ENCODE results near the gene ATOSA.

Gene ATOSA

DNA sequence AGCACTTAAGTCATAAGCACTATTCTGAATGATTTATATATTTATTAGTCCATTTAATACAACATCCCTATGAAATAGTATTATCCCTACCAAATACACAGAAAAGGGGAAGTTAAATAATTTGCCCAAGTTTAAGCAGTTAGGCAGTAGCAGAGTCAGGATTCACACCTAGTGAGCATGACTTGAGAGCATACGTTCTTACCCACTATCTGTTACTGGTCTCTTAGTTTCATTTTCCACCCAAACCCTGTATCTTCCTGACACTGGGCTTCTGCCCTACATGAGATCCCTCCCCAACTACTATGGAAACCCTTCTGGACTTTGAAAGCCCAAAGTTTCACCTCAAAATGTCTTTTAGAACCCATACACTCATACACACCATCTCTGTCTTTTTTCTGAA, 4.4 kb upstream of the ATOSA start:
- no peak for DNase-seq (ENCODE audit: low spot score)

DNA sequence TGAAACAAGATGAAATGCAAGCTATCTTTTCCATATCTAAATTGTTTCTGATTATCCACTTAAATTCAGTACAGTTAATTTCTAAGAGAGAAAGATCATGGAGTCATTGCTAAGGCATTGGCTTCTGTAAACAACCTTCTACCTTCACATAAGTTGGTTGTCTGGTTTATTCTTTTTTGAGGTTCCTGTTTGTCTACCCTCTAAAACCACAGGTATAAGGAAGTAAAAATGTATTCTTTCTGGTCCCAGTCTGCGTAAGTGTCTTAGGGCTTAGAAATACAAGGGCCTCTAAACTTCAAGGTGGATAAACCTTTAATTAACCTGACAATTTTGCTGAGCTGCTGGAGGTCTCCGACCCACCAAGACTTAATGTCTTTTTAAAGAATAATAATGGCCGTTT, 3.6 kb upstream of the ATOSA start:
- DNase-seq (ENCODE audit: low spot score): no peak

DNA sequence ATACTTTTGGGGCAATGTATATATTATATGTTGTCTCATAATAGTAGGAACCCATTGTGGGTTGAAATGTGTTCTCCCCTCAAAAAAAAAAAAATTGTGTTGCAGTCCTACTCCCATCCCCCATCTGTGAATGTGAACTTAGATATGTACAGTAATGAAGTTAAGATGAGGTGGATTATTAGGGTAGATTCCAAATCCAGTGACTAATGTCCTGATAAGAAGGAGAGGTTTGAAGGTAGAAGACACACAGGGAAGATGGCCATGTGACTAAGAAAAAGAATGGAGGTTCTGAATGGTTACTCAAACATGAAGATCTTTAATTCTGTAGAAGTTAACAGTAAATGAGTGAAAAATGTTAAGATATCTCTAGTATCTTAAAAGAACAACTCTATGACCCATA, 3.0 kb upstream of the ATOSA start:
- no peak for DNase-seq (ENCODE audit: low spot score)

DNA sequence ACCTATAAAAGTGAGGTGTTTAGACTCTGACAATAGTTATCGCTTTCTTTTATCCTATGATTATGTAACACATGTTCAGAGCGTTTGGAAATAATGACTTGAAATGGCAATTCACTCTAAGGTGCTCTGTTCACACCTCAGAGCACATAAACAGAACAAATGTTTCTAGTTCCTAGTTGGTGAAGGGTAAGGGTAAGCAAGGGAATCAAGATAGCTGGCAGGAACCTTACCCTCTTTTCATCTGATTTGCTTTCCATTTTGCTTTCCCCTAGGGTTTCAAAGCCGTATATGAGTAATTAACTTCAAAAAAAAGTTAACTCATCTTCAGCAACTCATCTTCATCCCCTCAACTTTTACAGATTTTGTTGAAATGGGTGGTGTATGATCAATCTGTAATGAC, 2.3 kb upstream of the ATOSA start:
- DNase-seq (ENCODE audit: low spot score): no peak

DNA sequence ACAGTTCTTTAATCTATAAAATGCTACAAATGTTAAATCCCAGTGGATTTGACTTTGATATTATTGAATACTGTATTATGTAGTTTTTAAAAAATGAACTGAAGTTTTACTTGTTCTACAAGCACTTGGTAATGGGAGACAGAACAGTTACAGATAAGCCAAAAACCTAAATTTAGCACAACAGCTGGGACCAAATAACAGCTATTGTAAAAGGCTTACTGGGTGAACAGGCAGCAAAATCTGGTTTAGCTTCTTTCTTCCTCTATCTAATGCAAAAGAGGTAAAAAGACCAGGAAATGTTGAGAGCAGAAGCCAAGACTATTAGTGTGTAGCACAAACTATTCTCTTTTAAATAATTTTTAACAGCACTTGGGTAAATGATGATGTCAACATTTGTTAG, 1.6 kb upstream of the ATOSA start:
- DNase-seq (ENCODE audit: low spot score): no peak

DNA sequence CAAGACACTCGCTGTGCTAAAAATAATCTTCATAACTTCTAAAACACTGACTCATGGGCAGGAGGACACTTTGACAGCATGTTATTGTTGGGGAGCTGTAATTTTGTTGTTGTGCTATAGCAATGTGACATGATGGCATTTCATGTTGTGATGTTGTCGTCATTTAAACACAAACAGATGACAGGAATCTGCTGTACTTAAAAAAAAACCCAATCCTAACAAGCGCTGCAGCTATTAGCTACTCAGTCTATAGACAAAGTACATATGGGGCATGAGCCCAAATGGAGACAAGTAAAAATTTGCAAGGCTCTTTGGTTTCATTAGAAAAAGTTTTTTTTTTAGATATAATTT, 828 bp upstream of the ATOSA start:
- DNase-seq (ENCODE audit: low spot score): peak; percentile 13

DNA sequence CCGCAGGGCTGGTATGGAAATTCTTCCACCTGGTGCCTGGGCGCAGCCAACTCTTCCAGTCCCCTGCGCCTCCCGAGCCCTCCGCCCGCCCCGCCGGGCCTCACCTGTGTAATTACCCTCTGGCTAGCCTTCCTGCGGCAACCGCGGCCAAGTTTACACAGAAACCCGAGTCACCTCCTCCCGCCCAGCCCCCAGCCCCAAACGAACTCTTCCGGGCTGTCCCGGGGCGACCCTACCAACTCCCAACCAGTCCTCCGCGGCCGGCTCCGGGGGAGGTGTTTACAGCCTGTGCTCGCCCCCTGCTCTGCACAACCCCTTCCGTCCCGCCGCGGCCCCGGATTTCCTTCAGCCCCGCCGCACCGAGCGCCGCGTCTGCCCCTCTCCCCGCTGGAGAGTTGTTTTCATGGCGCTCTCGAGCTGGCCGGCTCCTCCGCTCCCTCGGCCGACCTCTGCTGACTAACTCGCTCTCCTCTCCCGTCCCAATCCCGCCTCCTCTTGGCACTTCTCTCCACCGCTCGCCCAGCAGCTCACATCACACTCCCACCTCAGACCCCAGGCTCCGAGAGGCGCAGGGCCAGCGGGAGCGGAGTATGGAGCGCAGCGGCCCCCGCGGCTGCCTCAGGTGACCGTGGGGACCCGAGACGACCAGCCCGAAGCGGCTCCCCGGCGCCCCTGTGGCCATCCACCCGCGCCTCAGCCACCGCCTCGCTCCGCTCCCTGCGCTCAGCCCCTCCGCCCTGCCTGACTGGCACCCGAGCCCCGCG, 538 bp downstream of the ATOSA start:
- peak; percentile 64 for DNase-seq (ENCODE audit: low spot score)

DNA sequence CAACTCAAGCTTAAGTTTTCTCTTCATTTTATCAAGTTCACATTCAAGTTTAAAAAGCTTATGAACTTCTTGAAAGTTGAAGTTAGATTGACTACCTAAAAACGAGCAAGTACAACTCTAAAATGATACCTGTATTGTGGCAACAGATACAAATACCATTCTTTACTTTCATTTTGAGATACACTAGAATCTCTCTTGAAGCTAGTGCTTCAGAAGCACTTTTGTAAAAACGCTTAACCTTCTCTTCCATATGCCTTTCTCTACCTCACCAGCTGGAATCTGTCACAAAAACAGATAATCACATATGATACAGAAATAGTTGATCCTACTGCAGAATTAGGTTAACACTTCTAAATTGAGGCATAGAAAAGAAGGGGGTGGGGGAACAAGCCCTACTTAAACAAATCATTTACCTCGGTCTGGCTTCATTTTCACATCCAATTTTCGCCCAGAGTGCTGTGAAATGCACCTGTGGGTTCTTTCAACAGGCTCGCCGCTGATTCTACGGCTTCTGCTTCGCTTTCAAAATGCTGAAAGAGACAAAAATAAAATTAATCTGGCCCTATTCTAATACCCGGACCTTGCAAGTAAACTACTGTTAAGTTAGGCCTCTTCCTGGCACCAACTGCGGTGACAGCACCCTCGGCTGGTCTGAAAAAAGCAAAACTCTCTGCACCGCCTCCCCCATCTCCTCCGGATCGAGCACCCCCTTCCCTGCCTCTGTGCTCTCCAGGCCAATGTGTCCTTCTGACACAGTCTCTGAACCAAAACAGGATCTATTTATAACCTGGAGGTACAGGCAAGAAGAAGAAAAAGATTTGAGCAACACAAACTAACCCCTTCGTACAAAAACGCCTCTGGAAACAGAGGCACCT, 1.4 kb downstream of the ATOSA start:
- peak; percentile 81 for DNase-seq (ENCODE audit: low spot score)

DNA sequence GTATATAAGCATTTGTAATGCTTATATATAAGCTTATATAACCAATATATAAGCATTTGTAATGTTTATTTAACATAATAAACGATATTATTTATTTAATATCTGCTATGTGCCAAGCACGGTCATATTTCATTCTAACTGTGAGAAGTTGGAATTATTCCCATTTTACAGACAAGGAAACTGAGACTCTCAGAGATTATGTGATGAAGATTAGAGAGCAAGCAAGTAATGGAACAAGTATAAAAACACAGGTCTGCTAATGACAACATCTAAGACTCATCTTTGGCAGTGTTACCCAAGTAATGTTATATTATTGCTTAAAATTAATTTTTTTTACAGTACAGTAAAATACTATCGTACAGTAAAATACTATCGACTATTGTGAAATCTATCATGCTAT, 4.4 kb downstream of the ATOSA start:
- no peak for DNase-seq (ENCODE audit: low spot score)

DNA sequence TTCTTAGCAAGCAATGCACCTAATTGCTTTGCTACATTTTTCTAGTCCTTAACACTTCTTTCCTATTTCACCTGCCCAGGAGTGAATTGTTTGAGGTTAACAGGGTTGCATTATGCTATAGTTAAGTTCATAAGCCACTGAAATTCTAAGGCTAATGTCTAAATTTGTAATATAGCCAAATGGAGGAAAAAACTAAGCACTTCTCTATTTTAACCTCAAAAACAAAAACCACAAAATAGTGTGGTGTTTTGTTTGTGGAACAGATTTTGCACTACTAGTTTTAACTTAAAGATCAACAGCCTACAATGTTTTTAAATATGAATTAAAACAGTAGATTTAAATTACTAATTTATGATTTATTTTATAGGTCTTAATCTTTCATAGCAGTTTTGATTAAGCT, 5.5 kb downstream of the ATOSA start:
- DNase-seq (ENCODE audit: low spot score): no peak

DNA sequence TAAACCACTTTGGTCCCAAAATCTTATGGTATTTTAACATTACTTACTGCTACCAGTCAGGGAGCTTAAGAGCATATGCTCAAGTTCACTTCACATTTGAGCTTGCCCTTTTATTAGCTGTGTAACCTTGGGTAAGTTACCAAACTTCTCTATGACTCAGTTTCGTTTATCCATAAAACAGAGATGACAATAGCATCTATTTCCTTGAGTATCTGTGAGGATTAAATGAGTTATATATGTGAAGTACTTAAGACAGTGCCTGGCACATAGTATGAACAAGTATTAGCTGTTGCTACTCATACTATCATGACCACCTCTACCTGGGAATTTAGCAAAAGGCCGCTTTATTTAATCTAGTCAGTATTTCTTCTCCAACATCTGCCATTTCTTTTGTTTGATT, 5.9 kb downstream of the ATOSA start:
- DNase-seq (ENCODE audit: low spot score): no peak

DNA sequence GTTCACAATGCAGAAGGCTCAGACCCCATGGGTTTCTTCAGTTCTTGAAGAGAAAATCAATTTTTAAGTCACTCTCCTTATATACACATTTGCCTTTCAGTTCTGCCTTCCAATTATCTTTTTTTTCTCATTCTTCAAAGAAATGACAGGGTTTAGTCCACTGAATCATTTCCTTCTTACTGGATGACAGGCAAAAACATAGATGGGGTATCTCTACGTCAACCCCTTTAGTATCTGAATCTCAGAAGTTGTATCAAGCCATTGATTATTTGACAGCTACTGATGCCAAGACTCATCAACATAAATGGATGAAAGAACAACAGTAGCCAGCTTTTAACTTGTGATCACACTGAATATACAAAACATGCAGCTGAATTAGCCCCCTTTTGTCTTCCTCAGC, 6.5 kb downstream of the ATOSA start:
- no peak for DNase-seq (ENCODE audit: low spot score)

DNA sequence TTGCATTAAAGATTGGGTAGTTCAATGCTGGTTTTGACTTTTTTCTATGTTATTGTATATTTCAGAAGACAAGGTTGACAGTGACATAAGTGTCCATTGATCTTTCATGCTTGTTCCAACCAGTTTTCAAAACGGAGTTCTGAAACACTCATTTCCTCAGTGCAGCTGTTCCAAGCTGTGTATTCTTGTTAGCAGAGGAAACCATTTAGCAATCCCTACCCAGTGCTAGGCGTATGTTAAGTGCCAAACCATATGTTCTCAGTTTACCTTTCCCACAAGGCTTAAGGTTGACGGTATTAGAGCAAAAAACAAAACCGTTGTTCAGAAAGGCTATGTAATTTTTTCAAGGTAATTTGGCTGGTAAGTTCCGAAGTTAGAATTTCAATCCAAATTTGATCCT, 9.1 kb downstream of the ATOSA start:
- DNase-seq (ENCODE audit: low spot score): no peak

DNA sequence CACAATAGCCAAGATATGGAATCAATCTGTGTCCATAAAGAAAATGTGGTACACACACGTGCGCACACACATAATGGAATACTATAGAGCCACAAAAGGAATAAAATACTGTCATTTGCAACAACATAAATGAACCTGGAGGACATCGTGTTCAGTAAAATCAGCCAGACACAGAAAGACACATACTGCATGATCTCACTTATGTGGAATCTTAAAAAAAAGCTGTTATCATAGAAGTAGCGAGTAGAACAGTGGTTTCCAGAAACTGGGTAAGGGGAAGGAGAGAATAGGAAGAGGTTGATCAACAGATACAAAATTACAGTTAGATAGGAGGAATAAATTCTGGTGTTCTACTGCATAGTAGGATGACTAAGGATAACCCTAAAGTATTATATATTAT, 11.1 kb downstream of the ATOSA start:
- DNase-seq (ENCODE audit: low spot score): no peak

DNA sequence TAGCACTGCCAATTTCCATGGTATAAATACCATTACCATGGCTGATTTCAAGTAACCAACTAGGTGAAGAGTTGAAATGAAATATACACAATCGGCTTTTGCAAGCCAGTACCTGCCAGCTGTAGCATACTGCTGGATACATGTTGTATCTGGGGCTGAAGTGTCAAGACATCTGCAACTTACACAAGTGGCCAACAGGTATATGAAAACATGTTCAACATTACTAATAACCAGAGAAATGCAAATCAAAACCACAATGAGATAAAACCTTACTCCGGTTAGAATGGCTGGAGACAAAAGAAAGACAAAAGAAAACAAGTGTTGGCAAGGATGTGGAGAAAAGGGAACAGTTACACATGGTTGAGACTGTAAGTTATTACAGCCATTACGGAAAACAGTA, 11.6 kb downstream of the ATOSA start:
- no peak for DNase-seq (ENCODE audit: low spot score)

DNA sequence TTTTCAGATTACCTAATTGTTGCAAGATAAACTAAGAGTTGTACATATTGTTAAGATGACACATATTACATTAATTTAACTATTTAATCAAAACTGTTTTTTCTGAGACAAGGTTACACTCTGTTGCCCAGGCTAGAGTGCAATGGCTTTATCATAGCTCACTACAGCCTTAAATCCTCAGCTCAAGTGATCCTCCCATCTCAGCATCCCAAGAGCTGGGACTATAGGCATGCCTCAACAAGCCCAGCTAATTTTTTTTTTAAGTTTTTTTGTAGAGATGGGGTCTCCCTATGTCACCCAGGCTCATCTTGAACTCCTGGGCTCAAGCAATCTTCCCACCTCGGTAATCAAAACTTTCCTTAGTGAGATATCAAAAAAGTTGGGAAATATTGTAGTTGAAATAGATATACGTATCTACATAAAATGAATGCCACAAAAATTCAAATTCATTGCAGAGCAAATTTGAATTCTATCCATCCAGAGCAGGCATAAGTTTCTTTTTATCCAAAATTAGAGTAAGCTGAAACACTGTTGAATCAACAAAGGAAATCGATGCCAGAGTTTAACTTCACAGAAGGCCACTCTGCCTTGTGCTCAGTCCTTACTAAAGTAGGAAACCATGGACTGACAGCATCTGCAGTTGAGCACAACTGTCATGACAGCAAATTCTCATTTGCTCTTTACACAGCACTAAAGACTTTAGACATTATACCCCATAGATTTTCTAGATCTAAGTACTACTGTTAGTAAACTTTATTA, 15.5 kb downstream of the ATOSA start:
- DNase-seq (ENCODE audit: low spot score): no peak

DNA sequence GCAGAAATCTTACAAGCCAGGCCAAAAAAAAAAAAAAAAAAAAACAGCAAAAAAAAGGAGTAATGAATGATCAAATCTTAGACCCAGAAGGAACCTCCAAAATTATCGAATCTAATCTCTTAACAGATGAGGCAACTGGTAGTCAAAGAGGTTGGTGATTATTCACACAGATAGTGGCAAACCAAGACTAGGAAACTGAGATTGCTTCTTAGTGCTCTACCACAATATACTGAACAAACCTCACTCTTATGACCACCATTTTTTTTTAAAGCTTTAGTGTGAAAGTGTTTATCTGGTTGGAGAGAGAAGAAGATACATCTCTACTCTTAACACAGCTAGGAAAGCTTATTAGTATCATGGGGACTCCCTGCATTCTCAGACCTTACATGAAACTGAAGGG, 17.3 kb downstream of the ATOSA start:
- no peak for DNase-seq (ENCODE audit: low spot score)

DNA sequence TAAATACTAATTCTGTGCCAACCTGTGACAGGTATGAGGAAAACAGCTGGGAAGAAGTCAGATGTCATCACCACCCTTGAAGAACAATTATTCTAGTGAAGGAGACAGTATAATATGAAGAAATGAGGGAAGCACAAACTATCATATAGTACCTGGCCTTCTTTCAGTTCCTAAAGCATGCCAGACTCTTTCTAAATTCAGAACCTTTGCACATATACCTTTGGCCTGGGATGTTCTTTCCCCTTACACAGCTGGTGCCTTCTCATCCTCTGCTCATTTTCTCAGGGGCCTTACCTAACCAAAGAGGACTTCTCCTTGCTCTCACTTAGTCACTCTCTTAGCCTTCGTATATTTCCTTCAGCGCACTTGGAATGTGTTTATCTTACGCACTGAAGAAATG, 19.0 kb downstream of the ATOSA start:
- no peak for DNase-seq (ENCODE audit: low spot score)

DNA sequence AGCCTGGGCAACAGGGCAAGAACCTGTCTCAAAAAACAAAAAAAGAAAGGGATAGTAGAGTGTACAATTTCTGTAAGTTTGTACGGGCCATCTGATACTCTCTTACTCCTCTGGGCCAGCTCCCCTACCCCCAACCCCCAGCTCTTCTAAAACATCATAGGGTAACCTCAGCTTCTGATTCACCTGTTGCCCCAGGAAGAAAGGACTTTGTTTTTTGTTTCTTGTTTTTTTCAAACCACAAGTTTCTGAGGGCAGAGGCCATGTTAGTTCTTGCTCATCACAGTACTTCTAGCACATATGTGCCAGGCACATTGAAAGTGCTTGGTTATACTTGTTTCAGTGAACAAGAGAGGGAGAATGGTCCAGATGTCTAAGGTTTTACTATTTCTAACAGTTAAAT, 20.2 kb downstream of the ATOSA start:
- DNase-seq (ENCODE audit: low spot score): no peak

DNA sequence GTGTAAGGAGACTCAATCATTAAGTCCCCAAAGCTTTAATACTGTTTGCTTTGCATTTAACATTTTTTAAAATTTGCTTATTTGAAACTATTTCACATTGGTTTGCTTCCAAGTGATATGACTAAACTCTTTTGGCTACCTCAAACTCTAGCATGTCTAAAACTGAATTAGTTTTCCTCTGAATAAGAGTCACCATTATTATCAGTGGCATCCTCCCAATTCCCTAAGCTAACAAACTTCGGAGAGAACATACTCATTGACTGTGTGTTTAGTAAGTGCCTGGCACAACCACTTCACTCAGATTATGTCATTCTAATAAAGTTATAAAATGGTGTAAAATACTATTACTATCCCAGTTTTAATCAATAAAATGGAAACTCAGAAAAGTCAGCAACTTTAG, 21.9 kb downstream of the ATOSA start:
- peak; percentile 26 for DNase-seq (ENCODE audit: low spot score)

DNA sequence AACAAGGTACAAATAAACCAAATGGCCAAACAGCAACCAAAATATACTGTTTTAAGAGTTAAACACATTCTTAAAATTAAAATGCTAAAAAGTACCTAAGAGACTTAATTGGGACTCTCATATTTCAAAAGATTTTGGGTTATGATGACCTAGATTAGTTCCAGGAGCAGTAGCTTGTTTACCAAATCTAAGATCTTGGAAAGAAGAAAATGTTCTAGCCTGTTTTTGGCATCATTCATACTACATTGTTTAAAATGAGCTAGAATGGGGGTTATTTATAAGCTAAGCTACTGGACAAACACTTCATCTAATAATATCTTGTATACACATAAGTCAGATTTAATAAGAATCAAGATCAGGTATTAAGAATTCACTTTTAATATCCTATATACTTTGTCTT, 22.8 kb downstream of the ATOSA start:
- DNase-seq (ENCODE audit: low spot score): no peak

DNA sequence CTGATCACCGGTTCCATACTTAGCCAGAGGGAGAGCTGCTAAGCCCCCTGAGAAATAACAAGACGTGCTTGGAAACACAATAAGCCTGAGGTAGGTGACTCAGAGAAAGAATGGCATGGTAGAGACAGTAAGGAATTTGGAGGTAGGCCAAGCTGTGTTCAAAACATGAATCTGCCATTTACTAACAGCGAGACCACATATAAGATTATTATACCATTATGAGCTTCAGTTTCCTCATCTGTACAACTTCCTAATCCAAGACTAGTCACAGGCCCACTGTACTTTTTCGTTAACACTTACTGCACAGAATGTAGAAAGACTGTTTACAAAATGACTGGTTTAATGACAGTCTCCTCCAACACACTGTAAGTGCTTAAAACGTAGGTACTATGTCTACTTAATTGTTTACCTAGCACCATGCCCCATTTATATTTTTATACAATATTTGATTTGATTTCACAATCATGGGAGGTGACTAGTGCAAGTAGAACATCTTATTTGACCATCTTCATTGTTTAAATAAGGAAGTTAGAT, 25.7 kb downstream of the ATOSA start:
- DNase-seq (ENCODE audit: low spot score): no peak

DNA sequence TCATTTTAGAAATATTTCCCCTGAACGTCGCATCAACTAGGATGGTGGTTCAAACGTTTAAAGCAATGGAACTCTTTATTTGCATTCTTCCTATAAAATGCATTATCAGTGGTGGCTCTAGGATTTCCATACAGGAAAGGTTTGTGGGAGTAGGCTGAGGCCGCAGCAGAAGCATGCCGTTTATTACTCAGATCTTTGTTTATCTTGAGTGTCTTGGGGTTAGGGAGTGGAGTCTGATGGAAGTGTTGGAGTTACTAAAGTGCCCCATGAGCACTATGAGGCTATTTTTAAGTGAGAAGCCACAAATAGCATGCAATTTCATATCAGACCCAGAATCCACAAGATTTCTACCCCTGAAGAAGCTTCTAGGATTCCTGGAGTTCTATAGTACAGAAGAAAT, 26.2 kb downstream of the ATOSA start:
- no peak for DNase-seq (ENCODE audit: low spot score)
